Measurements from ENCODE around the gene PNPLA2. TPM values are rescaled to one million over a fixed set of nuclear protein-coding genes. Genes with fewer than 3 reads are reported as not detected.

PNPLA2 gene
- total RNA-seq, 2 donors from 2014 or later, result 80.7 to 85.5 TPM

- intact Hi-C loops (cut with DNase I), result no loop called here
- DNase-seq (ENCODE audit: low spot score), result no peak
These were observed 36.2 kb upstream of the PNPLA2 start for GRCh38 chr11:782264-783174.

GRCh38 chr11:783581-784015 is 35.1 kb upstream of the PNPLA2 start:
- intact Hi-C loops (cut with DNase I), result no loop called here
- peak; percentile 93 for DNase-seq (ENCODE audit: low spot score)

DNA sequence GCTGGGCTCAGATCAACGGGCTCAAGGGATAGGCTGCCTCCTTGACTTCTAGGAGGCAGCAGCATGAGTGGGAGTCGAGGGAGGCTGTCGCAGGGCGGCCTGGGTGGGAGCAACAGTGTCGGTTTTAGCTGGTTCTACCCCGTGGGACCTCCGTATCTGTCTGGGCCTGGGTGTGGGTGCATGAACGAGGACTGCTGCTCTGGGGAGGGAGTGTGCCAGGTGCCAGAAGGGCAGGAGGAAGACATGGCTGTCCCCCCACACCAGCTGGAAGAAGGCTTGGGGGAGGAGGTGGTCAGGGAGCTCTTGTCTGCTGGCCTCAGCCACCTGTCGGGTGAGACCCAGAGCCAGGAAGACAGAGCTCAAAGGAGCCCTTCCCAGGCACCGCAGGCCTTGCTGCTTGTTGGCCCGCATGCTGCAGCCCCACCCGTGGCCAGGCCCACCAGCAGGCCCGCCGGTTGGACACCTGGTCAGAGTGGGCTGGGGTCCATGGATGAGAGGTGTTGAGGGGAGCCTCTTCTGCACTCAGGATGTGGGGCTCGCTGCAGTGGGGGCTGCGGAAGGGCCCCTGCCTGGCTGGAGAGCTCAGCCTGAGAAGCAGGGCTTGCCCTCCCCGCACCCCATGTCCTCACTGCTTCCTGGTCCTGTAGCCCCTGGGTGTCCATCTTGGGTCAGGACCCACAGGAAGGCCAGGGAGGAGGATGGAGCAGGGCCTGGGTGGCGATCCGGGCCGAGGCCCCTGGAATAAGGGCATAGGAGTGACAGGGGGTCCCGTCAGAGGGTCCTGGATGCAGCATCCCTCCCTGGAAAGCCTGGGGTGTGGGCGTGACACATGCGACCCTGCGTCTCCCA is 32.3 kb upstream of the PNPLA2 start:
- intact Hi-C loops (cut with DNase I), result no loop called here

GRCh38 chr11:787084-787675 is 31.5 kb upstream of the PNPLA2 start:
- no peak for DNase-seq (ENCODE audit: low spot score)
- intact Hi-C loops (cut with DNase I), result no loop called here

More for the DNA sequence above, 32.3 kb upstream of the PNPLA2 start:
- no peak for DNase-seq (ENCODE audit: low spot score)

GRCh38 chr11:788009-788640 is 30.6 kb upstream of the PNPLA2 start:
- no peak for DNase-seq (ENCODE audit: low spot score)
- intact Hi-C loops (cut with DNase I), result no loop called here

GRCh38 chr11:788953-789940 is 29.5 kb upstream of the PNPLA2 start:
- intact Hi-C loops (cut with DNase I), result no loop called here
- DNase-seq (ENCODE audit: low spot score), result no peak

- DNase-seq (ENCODE audit: low spot score), result no peak
- intact Hi-C loops (cut with DNase I), result loop anchor here in 1 of 2 donors (10.0 kb wide), 1 partner anchor 125 kb away; no protein-coding TSS in a partner anchor
These were observed 28.8 kb upstream of the PNPLA2 start, which contains the start of gene CEND1 for GRCh38 chr11:789943-790342. Gene CEND1 (minus strand): TSS chr11:790090. CDS start chr11:788576, 1,514 bp downstream.

- intact Hi-C loops (cut with DNase I), result loop anchor here in 1 of 2 donors (10.0 kb wide), 1 partner anchor 126 kb away; no protein-coding TSS in a partner anchor
- no peak for DNase-seq (ENCODE audit: low spot score)
These were observed 27.8 kb upstream of the PNPLA2 start for GRCh38 chr11:790721-791564.

GRCh38 chr11:791658-792534 is 26.8 kb upstream of the PNPLA2 start:
- no peak for DNase-seq (ENCODE audit: low spot score)
- intact Hi-C loops (cut with DNase I), result loop anchor here in 1 of 2 donors (10.0 kb wide), 1 partner anchor 127 kb away; no protein-coding TSS in a partner anchor

GRCh38 chr11:792535-792821 is 26.2 kb upstream of the PNPLA2 start:
- DNase-seq (ENCODE audit: low spot score), result no peak
- intact Hi-C loops (cut with DNase I), result loop anchor here in 1 of 2 donors (10.0 kb wide), 1 partner anchor 128 kb away; no protein-coding TSS in a partner anchor

GRCh38 chr11:792873-793272 is 25.8 kb upstream of the PNPLA2 start:
- intact Hi-C loops (cut with DNase I), result loop anchor here in 1 of 2 donors (10.0 kb wide), 1 partner anchor 128 kb away; no protein-coding TSS in a partner anchor
- no peak for DNase-seq (ENCODE audit: low spot score)

DNA sequence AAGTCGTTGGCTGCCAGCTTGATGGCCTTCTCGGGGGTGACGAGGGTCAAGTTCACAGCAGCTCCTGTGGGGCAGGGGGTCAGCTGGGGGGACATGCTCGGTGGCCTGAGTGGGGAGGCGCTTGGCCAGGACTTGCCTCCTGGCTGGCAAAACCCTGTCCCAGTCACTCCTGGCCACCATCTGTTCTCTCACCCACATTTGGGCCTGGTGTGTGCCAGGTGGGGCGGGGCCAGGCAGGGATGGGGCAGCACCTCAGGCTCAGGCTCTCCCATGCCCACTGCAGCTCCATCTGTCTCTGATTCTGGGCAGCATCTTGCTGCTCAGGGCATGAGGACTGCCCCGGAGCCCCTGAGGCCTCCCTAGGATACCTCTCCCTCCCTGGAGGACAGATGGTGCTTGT is 25.2 kb upstream of the PNPLA2 start:
- intact Hi-C loops (cut with DNase I), result loop anchor here in 1 of 2 donors (10.0 kb wide), 1 partner anchor 129 kb away; no protein-coding TSS in a partner anchor
- no peak for DNase-seq (ENCODE audit: low spot score)

GRCh38 chr11:794013-794765 is 24.5 kb upstream of the PNPLA2 start:
- intact Hi-C loops (cut with DNase I), result loop anchor here in 1 of 2 donors (10.0 kb wide), 1 partner anchor 129 kb away; no protein-coding TSS in a partner anchor

DNA sequence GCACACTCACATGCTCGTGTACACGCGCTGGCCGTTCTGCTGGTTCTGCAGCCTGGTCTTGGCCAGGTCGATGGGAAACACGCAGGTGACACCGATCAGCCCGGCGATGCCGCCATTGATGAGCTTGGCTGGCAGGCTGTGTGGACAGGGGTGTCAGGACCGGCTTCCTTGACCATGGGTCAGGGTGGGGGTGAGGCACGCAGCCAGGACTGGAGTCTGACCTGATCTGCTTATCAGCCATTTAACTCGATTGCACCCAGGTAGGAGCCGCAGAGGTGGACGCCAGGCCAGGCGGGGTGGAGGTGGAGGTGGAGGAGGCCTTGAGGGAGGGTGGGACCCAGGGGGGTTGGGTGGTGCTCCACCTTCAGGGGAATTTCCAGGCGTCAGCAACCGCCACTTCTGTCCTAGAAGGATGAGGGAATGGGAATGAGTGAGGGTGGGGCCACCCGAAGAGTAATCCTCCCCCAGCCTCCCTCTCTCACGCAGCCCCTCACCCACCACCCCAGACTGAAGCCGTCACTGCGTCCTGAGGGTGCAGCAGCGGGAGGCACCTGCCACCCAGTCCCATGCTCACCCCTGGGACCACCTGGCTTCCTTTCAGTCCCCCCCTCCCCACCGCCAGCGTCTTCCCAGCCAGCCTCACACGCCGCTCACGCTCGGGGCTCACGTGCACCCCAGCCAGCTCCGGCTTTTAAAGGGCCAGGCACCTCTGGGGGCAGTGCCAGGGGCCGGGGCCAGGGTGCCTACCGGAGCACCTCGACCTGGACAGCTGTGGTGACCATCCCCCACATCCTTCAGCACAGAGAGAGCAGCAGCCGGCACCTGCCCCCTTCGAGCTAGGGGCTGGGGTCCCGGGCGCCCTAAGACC is 23.7 kb upstream of the PNPLA2 start:
- intact Hi-C loops (cut with DNase I), result loop anchor here in 1 of 2 donors (10.0 kb wide), 1 partner anchor 130 kb away; no protein-coding TSS in a partner anchor
- no peak for DNase-seq (ENCODE audit: low spot score)

More at GRCh38 chr11:794013-794765, 24.5 kb upstream of the PNPLA2 start:
- DNase-seq (ENCODE audit: low spot score), result no peak
